ENCODE data around the gene NOD2. TPM values are rescaled to one million over a fixed set of nuclear protein-coding genes. Genes with fewer than 3 reads are reported as not detected.
A peak's percentile ranks its signal among the peaks of the same experiment; 100 is the strongest.

The NOD2 gene
- total RNA-seq, 4 donors from 2014 or later = 1.5 to 5.6 (median 1.9) TPM; not detected in 1

GRCh38 chr16:50751528-50751927 is 58.1 kb downstream of the NOD2 start:
- no peaks in the 10 kb centered on the region for H3K36me3 ChIP-seq
- no peak for DNase-seq
- TF ChIP-seq POLR2A (IDR thresholded peaks at IDR 0.05) = no peak
- intact Hi-C loops (cut with DNase I; ENCODE audit: low total_unique reads) = no loop called here
- H3K27me3 ChIP-seq = no peaks in the 10 kb centered on the region
- no peak overlapping the region for H3K4me3 ChIP-seq
- no peaks in the 10 kb centered on the region for H3K4me1 ChIP-seq
- H3K27ac ChIP-seq = peak overlapping the region in 1 of 2 donors; percentile 12
- H3K9me3 ChIP-seq = no peaks in the 10 kb centered on the region

- H3K4me3 ChIP-seq = no peak overlapping the region
- intact Hi-C loops (cut with DNase I; ENCODE audit: low total_unique reads) = no loop called here
- H3K9me3 ChIP-seq = no peaks in the 10 kb centered on the region
- no peak overlapping the region for H3K27ac ChIP-seq
- no peak for DNase-seq
- TF ChIP-seq CTCF (IDR thresholded peaks at IDR 0.05) (no peak), POLR2A (IDR thresholded peaks at IDR 0.05) (no peak)
- no peaks in the 10 kb centered on the region for H3K36me3 ChIP-seq
- H3K27me3 ChIP-seq = no peaks in the 10 kb centered on the region
- H3K4me1 ChIP-seq = no peaks in the 10 kb centered on the region
Measured at GRCh38 chr16:50752471-50753235, 59.2 kb downstream of the NOD2 start.

GRCh38 chr16:50756473-50756872 is 63.1 kb downstream of the NOD2 start:
- no peaks in the 10 kb centered on the region for H3K4me1 ChIP-seq
- TF ChIP-seq POLR2A (IDR thresholded peaks at IDR 0.05) (no peak), CTCF (IDR thresholded peaks at IDR 0.05) (no peak)
- H3K4me3 ChIP-seq = no peak overlapping the region
- H3K27me3 ChIP-seq = no peaks in the 10 kb centered on the region
- intact Hi-C loops (cut with DNase I; ENCODE audit: low total_unique reads) = no loop called here
- DNase-seq = no peak
- H3K27ac ChIP-seq = no peak overlapping the region
- no peaks in the 10 kb centered on the region for H3K36me3 ChIP-seq
- no peaks in the 10 kb centered on the region for H3K9me3 ChIP-seq

GRCh38 chr16:50761267-50761666 is 67.9 kb downstream of the NOD2 start:
- H3K4me3 ChIP-seq = no peak overlapping the region
- no peak overlapping the region for H3K27ac ChIP-seq
- H3K9me3 ChIP-seq = no peaks in the 10 kb centered on the region
- H3K27me3 ChIP-seq = no peaks in the 10 kb centered on the region
- no peaks in the 10 kb centered on the region for H3K4me1 ChIP-seq
- DNase-seq = no peak
- intact Hi-C loops (cut with DNase I; ENCODE audit: low total_unique reads) = no loop called here
- H3K36me3 ChIP-seq = no peaks in the 10 kb centered on the region
- TF ChIP-seq POLR2A (IDR thresholded peaks at IDR 0.05) = no peak

- H3K36me3 ChIP-seq = no peaks in the 10 kb centered on the region
- no peak for DNase-seq
- TF ChIP-seq POLR2A (IDR thresholded peaks at IDR 0.05) (no peak), CTCF (IDR thresholded peaks at IDR 0.05) (no peak)
- H3K4me1 ChIP-seq = no peaks in the 10 kb centered on the region
- intact Hi-C loops (cut with DNase I; ENCODE audit: low total_unique reads) = no loop called here
- peaks cover 0 to 5% of the 10 kb centered on the region in 2 donors for H3K9me3 ChIP-seq
- H3K27me3 ChIP-seq = no peaks in the 10 kb centered on the region
- no peak overlapping the region for H3K27ac ChIP-seq
- no peak overlapping the region for H3K4me3 ChIP-seq
Measured at GRCh38 chr16:50762241-50762640, 68.8 kb downstream of the NOD2 start.

- intact Hi-C loops (cut with DNase I; ENCODE audit: low total_unique reads) = no loop called here
- DNase-seq = no peak
- H3K27me3 ChIP-seq = no peaks in the 10 kb centered on the region
- H3K4me3 ChIP-seq = no peak overlapping the region
- TF ChIP-seq POLR2A (IDR thresholded peaks at IDR 0.05) (no peak), CTCF (IDR thresholded peaks at IDR 0.05) (no peak)
- no peaks in the 10 kb centered on the region for H3K36me3 ChIP-seq
- H3K27ac ChIP-seq = no peak overlapping the region
- no peaks in the 10 kb centered on the region for H3K4me1 ChIP-seq
- H3K9me3 ChIP-seq = peaks cover 0 to 5% of the 10 kb centered on the region in 2 donors
Measured at GRCh38 chr16:50763211-50763610, 69.8 kb downstream of the NOD2 start.

All from uterus (tissue), 4 donors.